HepG2 (cell line): ENCODE data around the gene RXFP1. TPM values are rescaled to one million over a fixed set of nuclear protein-coding genes. Genes with fewer than 3 reads are reported as not detected.
A peak's percentile ranks its signal among the peaks of the same experiment; 100 is the strongest.

Experiments used
- HMGA1 ChIP-seq: sonication (generic); formaldehyde crosslinking; conservative IDR thresholded peaks from 2 replicates; pipeline ENCODE4 v1.4.0; 2020; ENCODE audit warnings: missing genetic modification reagents
- JDP2 ChIP-seq: sonication (generic); formaldehyde crosslinking; IDR thresholded peaks from 2 replicates; pipeline ENCODE4 v1.8.1; 2022; ENCODE audit warnings: missing genetic modification reagents, borderline replicate concordance
- MTA1 ChIP-seq: sonication (generic); formaldehyde crosslinking; IDR thresholded peaks from 2 replicates; pipeline ENCODE4 v1.4.0; 2020; ENCODE audit warnings: missing genetic modification reagents, mild to moderate bottlenecking, borderline replicate concordance
- NFE2L1 ChIP-seq: sonication (generic); formaldehyde crosslinking; IDR thresholded peaks from 2 replicates; pipeline ENCODE4 v1.4.0; 2020; ENCODE audit warnings: missing genetic modification reagents, mild to moderate bottlenecking, borderline replicate concordance
- POGK ChIP-seq: sonication (generic); formaldehyde crosslinking; conservative IDR thresholded peaks from 2 replicates; pipeline ENCODE4 v1.8.0; 2022; ENCODE audit warnings: mild to moderate bottlenecking, moderate library complexity, missing genetic modification reagents
- TRAFD1 ChIP-seq: sonication (generic); formaldehyde crosslinking; IDR thresholded peaks from 2 replicates; pipeline ENCODE4 v1.5.1; 2020; ENCODE audit warnings: missing genetic modification reagents, mild to moderate bottlenecking, borderline replicate concordance
- ZBTB7A ChIP-seq: sonication (generic); formaldehyde crosslinking; IDR thresholded peaks from 2 replicates; pipeline ENCODE4 v1.8.0; 2022; ENCODE audit warnings: mild to moderate bottlenecking, missing genetic modification reagents
- ZNF547 ChIP-seq: sonication (generic); formaldehyde crosslinking; IDR thresholded peaks from 2 replicates; pipeline ENCODE4 v1.5.1; 2020; ENCODE audit warnings: mild to moderate bottlenecking, missing genetic modification reagents
- ZNF557 ChIP-seq: sonication (generic); formaldehyde crosslinking; IDR thresholded peaks from 2 replicates; pipeline ENCODE4 v1.4.0; 2020; ENCODE audit warnings: missing genetic modification reagents
- ZNF720 ChIP-seq: sonication (generic); formaldehyde crosslinking; IDR thresholded peaks from 2 replicates; pipeline ENCODE4 v1.4.0; 2020; ENCODE audit warnings: missing genetic modification reagents
- polyA plus RNA-seq, 8 experiments: library from polyadenylated mRNA; depleted of rRNA in 3 of 8; stranded (reverse) in 7 of 8; unstranded in 1 of 8; fragments of >200 nt; fragmentation: Illumina TruSeq in 4 of 8; extraction: Trizol in 4 of 8; gene quantifications; 2 replicates each; pipeline versions ENCODE4 v1.2.1 to v1.2.3, GENCODE V29; 2011 to 2016; ENCODE audit warnings: low read depth in 4 of 8, missing spikeins in 1 of 8, mixed read lengths in 1 of 8; ENCODE audit not compliant: insufficient read depth in 1 of 8
- total RNA-seq, 5 experiments: library from RNA; depleted of rRNA; stranded (reverse); fragments of >200 nt; fragmentation: Illumina TruSeq; extraction: Trizol; gene quantifications; 2 replicates each; pipeline ENCODE4 v1.2.3, GENCODE V29; 2016; ENCODE audit warnings: low read depth in 1 of 5
- TF ChIP-seq, protein P1 (sequence below): IDR thresholded peaks from 2 replicates; pipeline ENCODE4 v1.6.1; 2016; ENCODE audit warnings: mild to moderate bottlenecking, missing biosample characterization, missing genetic modification reagents
- TF ChIP-seq, protein P2 (sequence below): sonication (generic); formaldehyde crosslinking; IDR thresholded peaks from 2 replicates; pipeline ENCODE4 v1.5.0; 2020; ENCODE audit warnings: mild to moderate bottlenecking, missing genetic modification reagents, borderline replicate concordance
- TF ChIP-seq, protein P3 (sequence below): sonication (generic); formaldehyde crosslinking; IDR thresholded peaks from 2 replicates; pipeline ENCODE4 v1.8.0; 2022; ENCODE audit warnings: missing genetic modification reagents, mild to moderate bottlenecking, borderline replicate concordance
- TF ChIP-seq, protein P4 (sequence below): IDR thresholded peaks from 2 replicates; pipeline ENCODE4 v1.6.1; 2016; ENCODE audit warnings: missing compliant biosample characterization, missing genetic modification reagents, borderline replicate concordance
- TF ChIP-seq, protein P5 (sequence below): sonication (generic); formaldehyde crosslinking; IDR thresholded peaks from 2 replicates; pipeline ENCODE4 v1.5.0; 2020; ENCODE audit warnings: missing genetic modification reagents

The RXFP1 gene
- total and polyA plus RNA-seq, 2 of the 13 experiments (the other 11 are each of a cell fraction or from before 2014, with no cell fraction given) = not detected

DNA sequence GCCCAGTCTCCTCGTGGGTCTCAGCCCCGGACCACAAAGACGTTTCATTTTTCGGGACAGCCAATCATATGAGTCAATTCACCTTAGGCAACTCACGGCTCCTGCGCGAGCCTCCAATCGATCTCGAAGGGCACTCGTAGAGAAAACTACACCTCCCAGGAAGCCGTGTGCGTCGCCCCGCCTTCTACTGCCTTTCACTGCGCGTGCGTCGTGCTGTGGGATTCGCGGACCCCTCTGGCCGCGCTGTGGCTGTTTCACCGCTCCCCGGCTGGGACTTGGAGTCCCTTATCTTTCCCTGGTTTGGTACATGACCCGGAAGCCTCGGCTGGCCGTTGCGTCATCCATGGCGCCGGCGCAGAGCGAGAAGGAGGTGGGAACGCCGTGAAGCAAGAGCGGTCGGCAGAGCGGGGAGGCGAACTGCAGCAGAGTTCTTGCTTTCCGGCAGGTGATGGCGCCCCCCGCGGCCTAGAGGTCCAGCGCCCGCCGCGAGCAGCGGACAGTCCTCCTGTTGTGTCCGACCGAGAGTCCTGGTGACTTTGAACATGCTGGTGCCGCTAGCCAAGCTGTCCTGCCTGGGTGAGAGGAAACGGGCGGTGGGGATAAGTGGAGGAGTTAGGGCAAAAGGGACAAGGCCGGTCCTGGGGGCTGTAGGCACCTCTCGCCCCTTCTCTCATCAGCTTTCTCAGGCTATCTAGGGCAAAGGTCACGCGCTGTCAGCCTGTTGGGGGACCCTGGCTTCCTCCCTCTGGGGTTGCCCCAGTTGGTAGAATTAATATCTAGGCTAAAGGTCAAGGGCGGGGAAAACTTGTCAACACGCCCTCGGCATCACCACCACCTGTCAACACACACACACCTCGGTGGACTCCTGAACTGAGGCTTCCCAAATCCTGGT, 150.5 kb downstream of the RXFP1 start, which contains the start of gene ETFDH (continued):
- TF ChIP-seq, protein P1, sequence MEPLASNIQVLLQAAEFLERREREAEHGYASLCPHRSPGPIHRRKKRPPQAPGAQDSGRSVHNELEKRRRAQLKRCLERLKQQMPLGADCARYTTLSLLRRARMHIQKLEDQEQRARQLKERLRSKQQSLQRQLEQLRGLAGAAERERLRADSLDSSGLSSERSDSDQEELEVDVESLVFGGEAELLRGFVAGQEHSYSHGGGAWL = no peak; the same call in 1 of the 2 replicates
- TF ChIP-seq POGK (CRISPR knock-in tag) = peak; percentile 92
- TF ChIP-seq, protein P2, sequence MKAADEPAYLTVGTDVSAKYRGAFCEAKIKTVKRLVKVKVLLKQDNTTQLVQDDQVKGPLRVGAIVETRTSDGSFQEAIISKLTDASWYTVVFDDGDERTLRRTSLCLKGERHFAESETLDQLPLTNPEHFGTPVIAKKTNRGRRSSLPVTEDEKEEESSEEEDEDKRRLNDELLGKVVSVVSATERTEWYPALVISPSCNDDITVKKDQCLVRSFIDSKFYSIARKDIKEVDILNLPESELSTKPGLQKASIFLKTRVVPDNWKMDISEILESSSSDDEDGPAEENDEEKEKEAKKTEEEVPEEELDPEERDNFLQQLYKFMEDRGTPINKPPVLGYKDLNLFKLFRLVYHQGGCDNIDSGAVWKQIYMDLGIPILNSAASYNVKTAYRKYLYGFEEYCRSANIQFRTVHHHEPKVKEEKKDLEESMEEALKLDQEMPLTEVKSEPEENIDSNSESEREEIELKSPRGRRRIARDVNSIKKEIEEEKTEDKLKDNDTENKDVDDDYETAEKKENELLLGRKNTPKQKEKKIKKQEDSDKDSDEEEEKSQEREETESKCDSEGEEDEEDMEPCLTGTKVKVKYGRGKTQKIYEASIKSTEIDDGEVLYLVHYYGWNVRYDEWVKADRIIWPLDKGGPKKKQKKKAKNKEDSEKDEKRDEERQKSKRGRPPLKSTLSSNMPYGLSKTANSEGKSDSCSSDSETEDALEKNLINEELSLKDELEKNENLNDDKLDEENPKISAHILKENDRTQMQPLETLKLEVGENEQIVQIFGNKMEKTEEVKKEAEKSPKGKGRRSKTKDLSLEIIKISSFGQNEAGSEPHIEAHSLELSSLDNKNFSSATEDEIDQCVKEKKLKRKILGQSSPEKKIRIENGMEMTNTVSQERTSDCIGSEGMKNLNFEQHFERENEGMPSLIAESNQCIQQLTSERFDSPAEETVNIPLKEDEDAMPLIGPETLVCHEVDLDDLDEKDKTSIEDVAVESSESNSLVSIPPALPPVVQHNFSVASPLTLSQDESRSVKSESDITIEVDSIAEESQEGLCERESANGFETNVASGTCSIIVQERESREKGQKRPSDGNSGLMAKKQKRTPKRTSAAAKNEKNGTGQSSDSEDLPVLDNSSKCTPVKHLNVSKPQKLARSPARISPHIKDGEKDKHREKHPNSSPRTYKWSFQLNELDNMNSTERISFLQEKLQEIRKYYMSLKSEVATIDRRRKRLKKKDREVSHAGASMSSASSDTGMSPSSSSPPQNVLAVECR (CRISPR knock-in tag) = peak; percentile 85
- TF ChIP-seq ZNF547 = no peak; the same call in none of the 2 replicates
- TF ChIP-seq ZNF720 (CRISPR knock-in tag) = no peak
- TF ChIP-seq, protein P3, sequence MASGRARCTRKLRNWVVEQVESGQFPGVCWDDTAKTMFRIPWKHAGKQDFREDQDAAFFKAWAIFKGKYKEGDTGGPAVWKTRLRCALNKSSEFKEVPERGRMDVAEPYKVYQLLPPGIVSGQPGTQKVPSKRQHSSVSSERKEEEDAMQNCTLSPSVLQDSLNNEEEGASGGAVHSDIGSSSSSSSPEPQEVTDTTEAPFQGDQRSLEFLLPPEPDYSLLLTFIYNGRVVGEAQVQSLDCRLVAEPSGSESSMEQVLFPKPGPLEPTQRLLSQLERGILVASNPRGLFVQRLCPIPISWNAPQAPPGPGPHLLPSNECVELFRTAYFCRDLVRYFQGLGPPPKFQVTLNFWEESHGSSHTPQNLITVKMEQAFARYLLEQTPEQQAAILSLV = 0 out of 2 replicates have a peak, but pooled peaks have one; percentile 6
- TF ChIP-seq ZNF557 (CRISPR knock-in tag) = no peak
- TF ChIP-seq MTA1 (CRISPR knock-in tag) = peak; percentile 38; the same call in 1 of the 2 replicates
- TF ChIP-seq, protein P4, sequence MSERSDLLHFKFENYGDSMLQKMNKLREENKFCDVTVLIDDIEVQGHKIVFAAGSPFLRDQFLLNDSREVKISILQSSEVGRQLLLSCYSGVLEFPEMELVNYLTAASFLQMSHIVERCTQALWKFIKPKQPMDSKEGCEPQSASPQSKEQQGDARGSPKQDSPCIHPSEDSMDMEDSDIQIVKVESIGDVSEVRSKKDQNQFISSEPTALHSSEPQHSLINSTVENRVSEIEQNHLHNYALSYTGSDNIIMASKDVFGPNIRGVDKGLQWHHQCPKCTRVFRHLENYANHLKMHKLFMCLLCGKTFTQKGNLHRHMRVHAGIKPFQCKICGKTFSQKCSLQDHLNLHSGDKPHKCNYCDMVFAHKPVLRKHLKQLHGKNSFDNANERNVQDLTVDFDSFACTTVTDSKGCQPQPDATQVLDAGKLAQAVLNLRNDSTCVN = peak; percentile 84; the same call in 1 of the 2 replicates
- TF ChIP-seq JDP2 (CRISPR knock-in tag) = no peak
- no peak for TF ChIP-seq NFE2L1
- no peak for TF ChIP-seq HMGA1 (CRISPR knock-in tag)
- TF ChIP-seq TRAFD1 = no peak; the same call in 1 of the 2 replicates
- TF ChIP-seq, protein P5, sequence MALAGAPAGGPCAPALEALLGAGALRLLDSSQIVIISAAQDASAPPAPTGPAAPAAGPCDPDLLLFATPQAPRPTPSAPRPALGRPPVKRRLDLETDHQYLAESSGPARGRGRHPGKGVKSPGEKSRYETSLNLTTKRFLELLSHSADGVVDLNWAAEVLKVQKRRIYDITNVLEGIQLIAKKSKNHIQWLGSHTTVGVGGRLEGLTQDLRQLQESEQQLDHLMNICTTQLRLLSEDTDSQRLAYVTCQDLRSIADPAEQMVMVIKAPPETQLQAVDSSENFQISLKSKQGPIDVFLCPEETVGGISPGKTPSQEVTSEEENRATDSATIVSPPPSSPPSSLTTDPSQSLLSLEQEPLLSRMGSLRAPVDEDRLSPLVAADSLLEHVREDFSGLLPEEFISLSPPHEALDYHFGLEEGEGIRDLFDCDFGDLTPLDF (CRISPR knock-in tag) = peak; percentile 85
- TF ChIP-seq ZBTB7A (CRISPR knock-in tag) = no peak
